IPS-15b (cell line): Measurements from ENCODE around the gene NGB.
"Not testable (repeated sequence)": the region's sequence is repeated elsewhere in the genome, so short reads cannot be mapped to it uniquely, and the experiment has no call there.

Source experiments
- H3K27me3 ChIP-seq: one replicate; pipeline ENCODE4 v1.6.1; 2013; ENCODE audit warnings: low read length; ENCODE audit not compliant: control insufficient read depth, insufficient read depth
- H3K36me3 ChIP-seq: one replicate; pipeline ENCODE4 v1.6.1; 2013; ENCODE audit warnings: low read length; ENCODE audit not compliant: control insufficient read depth, insufficient read depth
- H3K4me1 ChIP-seq: one replicate; pipeline ENCODE4 v1.6.1; 2013; ENCODE audit warnings: mild to moderate bottlenecking, low read length; ENCODE audit not compliant: control insufficient read depth, insufficient read depth
- H3K4me3 ChIP-seq: one replicate; pipeline ENCODE4 v1.5.1; 2013; ENCODE audit warnings: low read depth, low read length
- H3K9ac ChIP-seq: one replicate; pipeline ENCODE4 v1.6.1; 2013; ENCODE audit warnings: low read depth, mild to moderate bottlenecking, low read length
- H3K9me3 ChIP-seq: one replicate; pipeline ENCODE4 v1.6.1; 2013; ENCODE audit warnings: mild to moderate bottlenecking, low read length; ENCODE audit not compliant: control insufficient read depth, insufficient read depth

Gene NGB

DNA sequence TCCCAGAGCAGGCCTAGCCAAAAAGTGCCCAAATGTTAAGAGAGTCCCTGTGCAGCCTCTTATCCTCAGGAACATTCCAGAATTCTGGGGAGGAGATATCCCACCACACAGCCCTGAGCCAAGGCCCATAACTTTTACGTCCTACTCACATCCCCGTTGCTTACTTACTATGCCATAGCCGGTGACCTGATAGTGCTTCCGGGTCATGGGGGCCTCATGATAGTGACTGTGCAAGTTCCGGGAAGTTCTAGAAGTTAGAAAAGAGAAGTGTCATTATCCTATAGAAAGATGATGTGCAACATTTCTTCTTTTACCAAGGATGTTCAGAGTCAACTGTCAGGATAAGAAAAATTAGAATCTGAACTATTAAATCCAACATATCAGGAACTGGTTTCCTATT is 15.6 kb upstream of the NGB start:
- no peak overlapping the region for H3K9ac ChIP-seq
- H3K27me3 ChIP-seq: no peaks in the 10 kb centered on the region
- no peaks in the 10 kb centered on the region for H3K4me1 ChIP-seq
- H3K4me3 ChIP-seq: no peak overlapping the region
- H3K36me3 ChIP-seq: peaks cover 12% of the 10 kb centered on the region
- no peaks in the 10 kb centered on the region for H3K9me3 ChIP-seq

DNA sequence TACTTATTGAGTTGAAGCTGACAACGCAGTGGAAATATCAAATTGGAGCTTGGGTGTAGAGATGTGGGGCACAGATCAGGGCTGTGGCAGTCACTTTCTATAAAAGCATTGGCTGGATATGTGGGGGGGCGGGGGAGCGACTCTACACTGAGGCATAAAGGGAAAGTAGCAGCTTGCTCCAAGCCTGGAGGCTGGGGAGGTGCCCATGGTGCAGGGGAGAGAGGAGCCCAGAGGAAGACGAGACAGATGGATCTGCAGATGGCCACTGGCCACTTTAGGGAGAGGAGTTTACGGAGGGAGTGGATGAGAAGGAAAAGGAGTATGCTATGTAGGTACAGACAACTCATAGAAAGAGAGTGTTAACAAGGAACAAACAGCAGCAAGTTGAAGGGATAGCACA is 13.5 kb upstream of the NGB start:
- H3K9me3 ChIP-seq: no peaks in the 10 kb centered on the region
- H3K9ac ChIP-seq: no peak overlapping the region
- H3K4me1 ChIP-seq: no peaks in the 10 kb centered on the region
- H3K36me3 ChIP-seq: peaks cover 15% of the 10 kb centered on the region
- no peaks in the 10 kb centered on the region for H3K27me3 ChIP-seq
- H3K4me3 ChIP-seq: no peak overlapping the region

DNA sequence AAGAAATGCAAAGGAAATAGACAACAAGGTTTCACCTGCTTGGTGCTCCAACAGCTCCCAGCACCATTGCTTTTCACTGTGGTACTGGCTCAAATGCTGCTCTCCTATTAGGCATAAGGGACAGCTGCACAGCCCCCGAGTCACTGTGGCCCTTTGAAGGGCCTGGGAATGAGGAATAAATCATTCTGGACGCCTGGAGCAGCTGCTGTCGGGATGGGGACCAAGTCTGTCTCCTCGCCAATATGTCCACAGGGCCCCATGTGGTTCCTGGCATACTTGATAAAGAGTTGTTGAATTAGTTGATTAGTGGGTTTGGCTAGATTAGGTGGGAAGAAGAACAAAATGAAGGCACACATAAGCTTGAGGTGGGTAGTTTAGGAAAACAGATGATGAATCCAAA is 13.1 kb upstream of the NGB start:
- Histone ChIP-seq H3K36me3 (peaks cover 19% of the 10 kb centered on the region), H3K4me3 (no peak overlapping the region), H3K27me3 (no peaks in the 10 kb centered on the region), H3K9me3 (no peaks in the 10 kb centered on the region), H3K4me1 (no peaks in the 10 kb centered on the region), H3K9ac (no peak overlapping the region)

DNA sequence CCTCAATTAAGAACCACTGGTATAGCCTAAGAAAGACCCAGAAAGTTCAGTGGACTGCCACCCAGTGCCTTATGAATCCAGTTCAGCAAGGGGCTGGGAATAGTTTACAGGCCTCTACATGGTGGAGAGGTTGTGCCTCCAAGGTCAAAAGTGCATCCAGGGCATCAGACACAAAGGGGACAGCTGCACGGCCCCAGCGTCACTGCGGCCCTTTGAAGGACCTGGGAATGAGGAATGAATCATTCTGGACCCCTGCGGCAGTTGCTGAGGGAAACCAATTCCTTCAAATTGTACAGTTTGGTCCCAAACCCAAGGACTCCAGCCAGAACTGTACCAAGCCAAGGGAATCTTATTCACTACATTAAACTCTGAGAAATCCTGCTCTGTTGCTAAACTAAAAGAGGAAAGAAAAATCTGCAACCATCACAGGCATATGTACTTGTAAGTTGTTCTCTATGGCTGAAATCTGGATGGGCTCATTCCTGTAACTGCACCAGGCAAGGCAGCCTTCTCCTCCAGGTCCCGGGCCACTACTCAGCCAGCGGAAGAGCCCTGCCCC is 10.9 kb upstream of the NGB start:
- Histone ChIP-seq H3K4me3 (no peak overlapping the region), H3K9ac (no peak overlapping the region), H3K36me3 (peaks cover 23% of the 10 kb centered on the region), H3K9me3 (no peaks in the 10 kb centered on the region), H3K27me3 (no peaks in the 10 kb centered on the region), H3K4me1 (no peaks in the 10 kb centered on the region)

DNA sequence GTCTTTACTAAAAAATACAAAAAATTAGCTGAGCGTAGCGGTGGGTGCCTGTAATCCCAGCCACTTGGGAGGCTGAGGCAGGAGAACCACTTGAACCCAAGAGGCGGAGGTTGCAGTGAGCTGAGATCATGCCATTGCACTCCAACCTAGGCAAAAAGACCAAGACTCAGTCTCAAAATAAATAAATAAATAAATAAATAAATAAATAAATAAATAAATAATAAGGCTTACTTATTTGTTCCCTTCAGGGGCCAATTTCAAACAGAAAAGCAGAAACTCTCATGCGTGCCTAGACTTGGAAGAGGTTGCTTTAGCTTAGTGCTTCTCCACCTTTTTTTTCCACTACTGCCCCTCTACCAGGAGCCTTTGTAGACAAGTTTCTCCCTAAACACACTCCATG is 9.9 kb upstream of the NGB start:
- peaks cover 23% of the 10 kb centered on the region for H3K36me3 ChIP-seq
- not testable (repeated sequence) for H3K9ac ChIP-seq, H3K9me3 ChIP-seq, H3K27me3 ChIP-seq, H3K4me1 ChIP-seq, H3K4me3 ChIP-seq

DNA sequence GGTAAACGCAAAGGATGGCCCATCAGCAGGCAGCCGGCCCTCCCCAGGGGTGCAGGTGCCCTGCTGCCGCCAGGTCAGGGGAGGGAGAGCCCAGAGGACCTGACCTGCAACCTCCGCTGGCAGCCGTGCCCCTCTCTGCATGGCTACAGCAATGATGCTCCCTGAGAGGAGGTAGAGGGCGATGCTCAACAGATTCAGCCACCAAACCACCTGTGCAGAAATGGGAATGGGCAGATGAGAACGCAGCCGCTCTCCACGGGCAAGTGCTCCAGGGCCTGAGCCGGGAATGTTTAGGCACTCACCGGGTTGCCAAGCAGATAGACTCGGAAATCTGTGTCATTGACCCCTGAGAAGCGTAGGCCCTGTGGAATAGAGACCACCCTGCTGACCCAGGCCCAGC is 8.7 kb upstream of the NGB start:
- Histone ChIP-seq H3K36me3 (peaks cover 16% of the 10 kb centered on the region), H3K9ac (no peak overlapping the region), H3K27me3 (no peaks in the 10 kb centered on the region), H3K4me1 (no peaks in the 10 kb centered on the region), H3K4me3 (no peak overlapping the region), H3K9me3 (no peaks in the 10 kb centered on the region)

DNA sequence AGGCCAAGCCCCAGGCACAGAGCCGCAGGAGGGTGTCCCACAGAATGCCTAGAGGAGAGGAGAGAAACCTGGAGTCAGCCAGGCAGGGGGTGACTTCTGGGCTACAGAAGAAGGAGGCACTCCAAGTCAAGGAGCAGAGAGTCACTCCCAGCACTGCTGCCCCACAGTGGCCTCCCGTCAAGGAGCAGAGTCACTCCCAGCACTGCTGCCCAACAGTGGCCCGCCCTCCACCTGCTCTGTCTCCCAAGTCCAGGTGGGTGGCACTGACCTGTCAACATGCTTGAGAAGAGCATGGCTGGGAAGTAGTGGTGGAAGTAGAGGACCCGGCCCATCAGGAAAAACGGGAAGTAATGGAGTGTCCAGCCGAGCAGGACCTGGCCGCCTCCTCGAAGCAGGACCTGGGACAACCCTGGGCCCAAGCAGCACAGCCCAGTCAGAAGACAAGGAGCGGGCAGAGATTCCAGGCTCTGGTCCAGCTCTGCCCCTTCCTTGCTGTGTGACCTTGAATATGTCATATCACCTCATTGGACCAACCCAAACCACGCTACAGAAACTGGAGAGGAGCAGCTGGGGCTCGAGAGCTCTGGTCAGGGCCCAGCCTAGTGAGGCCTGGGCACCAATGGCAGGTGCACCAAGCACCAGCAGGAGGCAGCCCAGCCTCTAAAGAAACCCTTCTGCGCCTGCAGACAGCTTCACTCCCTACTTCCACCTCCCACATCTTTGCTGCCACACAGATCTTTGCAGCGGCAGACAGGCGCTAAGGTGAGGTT is 7.6 kb upstream of the NGB start:
- no peaks in the 10 kb centered on the region for H3K4me1 ChIP-seq
- H3K27me3 ChIP-seq: no peaks in the 10 kb centered on the region
- no peak overlapping the region for H3K9ac ChIP-seq
- no peaks in the 10 kb centered on the region for H3K9me3 ChIP-seq
- H3K36me3 ChIP-seq: peaks cover 11% of the 10 kb centered on the region
- no peak overlapping the region for H3K4me3 ChIP-seq

DNA sequence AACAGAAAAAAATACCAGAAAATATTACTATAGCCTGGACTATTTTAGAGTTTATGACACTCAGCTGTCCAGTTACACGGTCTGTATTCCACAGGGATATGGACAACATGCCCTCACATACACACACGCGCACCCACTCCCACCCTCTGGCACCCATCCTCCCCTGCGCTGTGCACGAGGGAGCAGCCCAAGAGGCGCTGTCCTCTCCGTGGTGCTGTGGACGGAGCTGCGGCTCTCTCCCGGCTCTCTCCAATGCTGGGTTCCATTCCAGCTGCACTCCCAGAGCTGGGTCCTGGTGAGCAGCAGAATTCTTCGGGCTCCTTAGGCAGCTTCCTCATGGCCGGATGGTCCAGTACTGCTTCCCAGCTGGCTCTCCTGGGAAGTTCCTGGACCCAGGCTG is 6.0 kb upstream of the NGB start:
- no peaks in the 10 kb centered on the region for H3K4me1 ChIP-seq
- H3K36me3 ChIP-seq: peaks cover 11% of the 10 kb centered on the region
- H3K9ac ChIP-seq: no peak overlapping the region
- H3K27me3 ChIP-seq: peaks cover 11% of the 10 kb centered on the region
- no peaks in the 10 kb centered on the region for H3K9me3 ChIP-seq
- no peak overlapping the region for H3K4me3 ChIP-seq

DNA sequence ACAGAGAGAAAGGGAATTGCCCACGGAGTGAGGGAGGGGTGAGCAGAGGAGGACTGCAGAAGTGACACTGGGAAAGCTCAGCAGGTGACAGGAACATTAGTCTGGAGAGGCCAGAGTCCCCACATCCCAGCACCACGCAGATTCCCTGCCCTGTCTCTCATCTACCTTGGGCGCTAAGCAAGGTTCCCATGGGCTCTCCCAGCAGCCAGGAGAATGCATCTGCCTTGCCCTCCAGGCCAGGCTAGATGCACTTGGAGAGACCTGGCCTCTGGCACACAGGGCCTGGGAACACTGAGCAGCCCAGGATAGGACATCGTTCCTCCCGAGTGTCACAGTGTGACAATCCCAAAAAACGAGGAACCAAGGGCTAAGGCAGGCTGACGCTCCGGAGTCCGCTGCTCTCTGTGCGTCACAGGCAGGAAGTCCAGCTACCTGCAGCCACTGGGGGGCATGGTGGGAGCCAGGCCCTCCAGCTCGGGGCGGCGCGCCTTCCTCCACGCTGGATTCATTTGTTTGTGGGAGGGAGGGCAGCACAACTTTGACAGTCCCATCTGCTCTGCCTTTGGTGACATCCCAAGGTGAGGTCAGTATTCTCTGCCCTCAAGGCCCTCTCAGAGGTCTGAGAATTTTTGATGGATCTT is 5.4 kb upstream of the NGB start:
- Histone ChIP-seq H3K4me1 (no peaks in the 10 kb centered on the region), H3K27me3 (peaks cover 14% of the 10 kb centered on the region)

DNA sequence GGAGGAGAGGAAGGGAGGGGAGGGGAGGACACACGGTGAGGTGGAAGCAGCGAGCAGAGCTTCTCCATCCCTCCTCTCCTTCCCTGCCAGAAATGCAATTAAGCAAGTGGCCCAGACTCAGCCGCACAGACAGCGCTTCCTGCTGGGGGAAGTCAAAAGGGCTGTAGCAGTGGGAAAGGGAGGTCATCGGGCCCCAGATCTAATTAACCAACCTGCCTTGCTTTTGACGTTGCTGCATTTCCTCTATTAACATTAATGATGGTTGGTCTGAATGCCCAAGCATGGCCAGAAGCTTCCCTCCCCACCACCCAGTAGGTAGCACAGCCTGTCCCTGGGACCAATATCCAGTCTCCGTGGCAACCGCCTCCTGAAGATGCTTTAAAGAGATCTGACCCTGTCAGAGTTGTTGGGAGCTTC is 4.6 kb upstream of the NGB start:
- H3K9me3 ChIP-seq: no peaks in the 10 kb centered on the region
- H3K27me3 ChIP-seq: peaks cover 21% of the 10 kb centered on the region
- H3K4me3 ChIP-seq: no peak overlapping the region
- H3K36me3 ChIP-seq: peaks cover 11% of the 10 kb centered on the region
- no peaks in the 10 kb centered on the region for H3K4me1 ChIP-seq
- H3K9ac ChIP-seq: no peak overlapping the region

More for the DNA sequence above, 5.4 kb upstream of the NGB start:
- Histone ChIP-seq H3K9me3 (no peaks in the 10 kb centered on the region), H3K4me3 (no peak overlapping the region), H3K36me3 (peaks cover 11% of the 10 kb centered on the region), H3K9ac (no peak overlapping the region)

DNA sequence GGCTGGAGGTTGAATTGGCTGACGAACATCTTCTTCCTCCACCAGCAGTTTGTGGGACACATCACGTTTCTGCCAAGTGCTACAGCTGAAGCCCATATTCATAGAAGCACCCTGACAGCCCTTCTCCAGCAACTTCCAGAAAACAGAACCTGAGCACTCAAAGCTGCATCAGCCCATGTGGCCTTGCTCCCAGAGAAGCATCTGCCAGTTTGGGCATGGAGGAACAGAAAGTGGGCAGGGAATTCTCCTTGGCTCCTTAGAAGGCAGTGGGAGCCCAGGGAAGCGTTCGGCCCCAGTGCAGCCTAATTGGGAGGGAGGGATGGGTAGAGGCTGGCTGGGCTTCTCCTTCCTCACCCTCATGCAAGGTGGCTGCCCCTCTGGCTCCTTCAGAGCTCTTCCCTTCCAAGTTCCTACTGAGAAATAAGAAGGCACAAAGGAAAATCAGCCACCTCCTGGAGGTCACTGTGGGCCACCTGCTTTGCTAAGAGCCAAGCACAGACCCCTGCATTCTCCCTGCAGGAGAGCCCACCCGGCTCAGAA is 4.1 kb upstream of the NGB start:
- H3K9me3 ChIP-seq: no peaks in the 10 kb centered on the region
- no peak overlapping the region for H3K9ac ChIP-seq
- H3K36me3 ChIP-seq: peaks cover 11% of the 10 kb centered on the region
- H3K4me3 ChIP-seq: no peak overlapping the region
- peaks cover 26% of the 10 kb centered on the region for H3K27me3 ChIP-seq
- H3K4me1 ChIP-seq: no peaks in the 10 kb centered on the region

DNA sequence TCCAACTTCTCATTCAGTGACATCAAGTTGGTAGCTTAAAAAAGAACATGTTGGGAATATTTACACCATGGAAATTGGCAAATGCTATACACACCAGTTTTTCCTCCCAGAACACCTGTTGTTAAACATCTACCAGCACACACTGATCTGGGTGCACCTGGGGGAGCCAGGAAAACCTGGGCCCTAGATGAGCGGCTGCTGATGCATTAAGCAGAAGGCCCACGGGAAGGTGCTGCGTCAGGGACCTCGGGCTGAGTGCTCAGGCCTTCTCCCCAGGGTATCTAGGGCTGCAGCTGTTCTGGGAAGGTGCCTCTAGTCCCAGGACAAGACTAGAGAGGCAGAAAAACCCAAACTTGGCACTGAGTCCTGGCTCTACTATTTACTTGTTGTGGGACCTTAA is 2.8 kb upstream of the NGB start:
- no peak overlapping the region for H3K4me3 ChIP-seq
- peaks cover 37% of the 10 kb centered on the region for H3K27me3 ChIP-seq
- no peaks in the 10 kb centered on the region for H3K4me1 ChIP-seq
- H3K9me3 ChIP-seq: no peaks in the 10 kb centered on the region
- H3K9ac ChIP-seq: no peak overlapping the region
- peaks cover 3% of the 10 kb centered on the region for H3K36me3 ChIP-seq
